ENCODE results near the gene ADAMTSL4.

Gene ADAMTSL4

DNA sequence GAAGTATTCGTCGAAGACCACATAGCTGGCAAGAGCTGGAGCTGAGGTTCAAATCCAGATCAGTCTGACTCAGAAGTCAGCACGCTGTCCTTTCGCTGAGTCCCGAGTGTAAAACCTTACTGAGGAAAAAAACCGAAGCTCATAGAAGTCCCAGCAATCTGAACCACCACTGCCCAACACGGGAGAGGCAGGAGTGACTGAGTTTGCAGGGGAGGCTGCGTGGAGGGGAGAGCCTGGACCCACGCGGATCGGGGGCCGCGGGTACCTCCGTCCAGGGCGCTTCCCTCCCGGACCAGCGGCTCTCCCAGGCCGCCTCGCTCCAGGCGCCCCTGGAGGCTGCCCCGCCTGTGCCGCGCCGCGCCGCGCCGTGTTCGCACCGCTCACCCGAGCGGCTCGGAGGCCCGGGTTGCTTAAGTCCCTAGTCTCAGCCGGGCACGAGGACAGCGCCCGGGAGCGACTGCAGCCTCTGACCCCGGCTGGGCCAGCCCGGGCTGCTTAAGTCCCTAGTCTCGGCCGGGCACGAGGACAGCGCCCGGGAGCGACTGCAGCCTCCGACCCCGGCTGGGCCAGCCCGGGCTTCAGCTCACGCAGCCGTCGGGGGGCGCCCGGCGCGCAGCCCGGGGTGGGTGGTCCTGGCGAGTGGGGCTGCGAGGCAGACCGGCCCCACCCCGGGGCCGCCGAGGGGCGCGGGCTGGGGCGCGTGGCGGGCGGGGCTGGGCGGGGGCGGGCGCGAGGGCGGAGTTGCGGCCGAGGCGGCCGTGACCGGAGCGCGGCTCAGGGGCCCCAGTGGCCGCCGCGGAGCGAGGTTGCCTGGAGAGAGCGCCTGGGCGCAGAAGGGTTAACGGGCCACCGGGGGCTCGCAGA is at the start of gene ADAMTSL4:
TSS of gene ADAMTSL4 (plus strand) at position 777 of the 864 bp plus-strand sequence. CDS start 2,881 bp downstream, outside the sequence.
- peak within 1 kb of the TSS; percentile 40 for H3K9ac ChIP-seq (ENCODE audit: low read length)
- TF ChIP-seq, protein P1, sequence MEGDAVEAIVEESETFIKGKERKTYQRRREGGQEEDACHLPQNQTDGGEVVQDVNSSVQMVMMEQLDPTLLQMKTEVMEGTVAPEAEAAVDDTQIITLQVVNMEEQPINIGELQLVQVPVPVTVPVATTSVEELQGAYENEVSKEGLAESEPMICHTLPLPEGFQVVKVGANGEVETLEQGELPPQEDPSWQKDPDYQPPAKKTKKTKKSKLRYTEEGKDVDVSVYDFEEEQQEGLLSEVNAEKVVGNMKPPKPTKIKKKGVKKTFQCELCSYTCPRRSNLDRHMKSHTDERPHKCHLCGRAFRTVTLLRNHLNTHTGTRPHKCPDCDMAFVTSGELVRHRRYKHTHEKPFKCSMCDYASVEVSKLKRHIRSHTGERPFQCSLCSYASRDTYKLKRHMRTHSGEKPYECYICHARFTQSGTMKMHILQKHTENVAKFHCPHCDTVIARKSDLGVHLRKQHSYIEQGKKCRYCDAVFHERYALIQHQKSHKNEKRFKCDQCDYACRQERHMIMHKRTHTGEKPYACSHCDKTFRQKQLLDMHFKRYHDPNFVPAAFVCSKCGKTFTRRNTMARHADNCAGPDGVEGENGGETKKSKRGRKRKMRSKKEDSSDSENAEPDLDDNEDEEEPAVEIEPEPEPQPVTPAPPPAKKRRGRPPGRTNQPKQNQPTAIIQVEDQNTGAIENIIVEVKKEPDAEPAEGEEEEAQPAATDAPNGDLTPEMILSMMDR (IDR thresholded peaks at IDR 0.05; ENCODE audit: insufficient read depth, low read length, poor library complexity, severe bottlenecking): no peak
- TF ChIP-seq EZH2phosphoT487 (conservative IDR thresholded peaks at IDR 0.05; ENCODE audit: low read length): no peak
- no peaks in the 10 kb centered on the region for H3K9me2 ChIP-seq (replicated peaks; ENCODE audit: insufficient read depth, low read length)
- peak within 1 kb of the TSS; percentile 50 for H3K4me2 ChIP-seq (ENCODE audit: low read depth, low read length, poor library complexity, severe bottlenecking)
- no peaks in the 10 kb centered on the region for H3K9me3 ChIP-seq (ENCODE audit: insufficient read depth, low read length)
- H3K4me3 ChIP-seq (ENCODE audit: insufficient read depth, low read length, poor library complexity, severe bottlenecking): peak within 1 kb of the TSS; percentile 49
- H4K20me1 ChIP-seq (ENCODE audit: low read depth, low read length): no peaks in the 10 kb centered on the region
- no peaks in the 10 kb centered on the region for H3K36me3 ChIP-seq (ENCODE audit: low read length)
- H2AFZ ChIP-seq (ENCODE audit: low read depth, low read length, severe bottlenecking): peak within 1 kb of the TSS; percentile 74
- H3K79me2 ChIP-seq (ENCODE audit: insufficient read depth, low read length): no peaks in the 10 kb centered on the region
- H3K27ac ChIP-seq (ENCODE audit: low read depth, low read length): no peak within 1 kb of the TSS
- H3F3A ChIP-seq (ENCODE audit: insufficient read depth): no peaks in the 10 kb centered on the region
- H3K27me3 ChIP-seq (ENCODE audit: low read length): no peaks in the 10 kb centered on the region

DNA sequence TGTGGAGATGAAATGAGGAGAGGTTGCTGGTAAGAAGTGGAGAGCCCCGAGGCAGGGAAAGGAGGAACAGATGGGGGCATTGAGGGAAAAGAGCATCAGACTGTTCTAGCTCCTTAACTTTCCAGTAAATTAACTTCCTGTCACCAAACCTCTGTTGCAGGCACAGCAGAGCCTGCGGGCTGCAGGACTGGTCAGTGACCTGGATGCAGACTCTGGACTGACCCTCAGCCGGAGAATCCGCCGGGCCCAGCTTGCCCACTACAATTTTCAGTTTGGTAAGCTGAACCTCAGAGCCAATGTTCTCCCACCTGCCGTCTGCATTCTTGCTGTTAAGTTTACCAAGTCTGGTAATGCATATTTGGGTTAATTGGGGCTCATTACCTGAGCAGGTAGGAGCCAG is 43.8 kb upstream of the ADAMTSL4 start:
- Histone ChIP-seq H3K4me2 (ENCODE audit: low read depth, low read length, poor library complexity, severe bottlenecking) (no peak overlapping the region), H3K36me3 (ENCODE audit: low read length) (no peaks in the 10 kb centered on the region), H3K9ac (ENCODE audit: low read length) (no peak overlapping the region), H3K27me3 (ENCODE audit: low read length) (no peaks in the 10 kb centered on the region), H3F3A (ENCODE audit: insufficient read depth) (no peaks in the 10 kb centered on the region), H3K27ac (ENCODE audit: low read depth, low read length) (no peak overlapping the region), H3K9me2 (replicated peaks; ENCODE audit: insufficient read depth, low read length) (no peaks in the 10 kb centered on the region), H3K4me3 (ENCODE audit: insufficient read depth, low read length, poor library complexity, severe bottlenecking) (no peak overlapping the region), H2AFZ (ENCODE audit: low read depth, low read length, severe bottlenecking) (no peak overlapping the region), H3K9me3 (ENCODE audit: insufficient read depth, low read length) (no peaks in the 10 kb centered on the region), H4K20me1 (ENCODE audit: low read depth, low read length) (no peaks in the 10 kb centered on the region), H3K79me2 (ENCODE audit: insufficient read depth, low read length) (no peaks in the 10 kb centered on the region)
- TF ChIP-seq, protein P1 (IDR thresholded peaks at IDR 0.05; ENCODE audit: insufficient read depth, low read length, poor library complexity, severe bottlenecking): no peak
- TF ChIP-seq EZH2phosphoT487 (conservative IDR thresholded peaks at IDR 0.05; ENCODE audit: low read length): no peak

DNA sequence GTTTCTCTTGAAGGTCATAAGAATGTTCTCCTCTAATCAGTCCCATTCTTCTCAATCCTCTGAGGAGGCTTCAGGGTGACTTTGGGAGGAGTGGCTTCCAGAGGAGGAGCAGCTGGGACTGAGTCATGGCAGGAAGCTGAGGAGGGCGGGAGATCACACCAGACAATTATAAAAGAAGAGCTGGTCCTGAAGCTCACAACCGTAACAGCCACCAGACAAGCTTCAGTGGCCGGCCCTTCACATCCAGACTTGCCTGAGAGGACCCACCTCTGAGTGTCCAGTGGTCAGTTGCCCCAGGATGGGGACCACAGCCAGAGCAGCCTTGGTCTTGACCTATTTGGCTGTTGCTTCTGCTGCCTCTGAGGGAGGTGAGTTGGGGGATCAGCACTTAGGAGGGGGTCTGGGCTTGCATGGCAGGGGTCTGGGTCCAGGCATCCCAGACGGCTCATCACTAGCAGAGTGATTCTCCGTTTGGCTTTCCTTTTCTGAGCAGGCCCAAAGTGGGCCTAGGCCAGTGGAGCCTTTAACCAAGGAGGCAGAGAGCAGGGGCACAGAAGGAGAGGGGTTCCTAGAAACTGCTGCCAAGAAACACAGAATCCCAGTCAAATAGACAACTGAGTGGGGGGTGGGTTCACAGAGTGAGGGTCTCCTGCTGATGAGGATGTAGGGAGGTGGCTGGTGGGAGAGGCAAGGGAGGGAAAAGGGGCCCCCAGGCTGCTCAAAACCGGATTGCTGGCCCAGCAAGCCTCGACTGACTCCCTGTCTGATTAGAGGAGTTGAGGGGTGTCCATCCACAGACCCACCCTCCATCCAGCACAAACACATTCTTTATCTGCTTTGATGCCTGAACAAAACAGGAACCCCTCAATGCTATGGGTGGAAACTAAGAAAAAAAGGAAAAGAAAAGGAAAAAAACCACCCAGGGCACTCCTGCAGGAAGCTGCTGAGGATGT is 41.0 kb upstream of the ADAMTSL4 start, which contains the start of gene ECM1:
TSS of gene ECM1 (plus strand) at position 198 of the 953 bp plus-strand sequence. CDS start at position 299, 101 bp downstream.
- TF ChIP-seq, protein P1 (IDR thresholded peaks at IDR 0.05; ENCODE audit: insufficient read depth, low read length, poor library complexity, severe bottlenecking): no peak
- TF ChIP-seq EZH2phosphoT487 (conservative IDR thresholded peaks at IDR 0.05; ENCODE audit: low read length): no peak
- Histone ChIP-seq H3F3A (ENCODE audit: insufficient read depth) (no peaks in the 10 kb centered on the region), H2AFZ (ENCODE audit: low read depth, low read length, severe bottlenecking) (no peak within 1 kb of the TSS), H3K9me3 (ENCODE audit: insufficient read depth, low read length) (no peaks in the 10 kb centered on the region), H4K20me1 (ENCODE audit: low read depth, low read length) (no peaks in the 10 kb centered on the region), H3K4me2 (ENCODE audit: low read depth, low read length, poor library complexity, severe bottlenecking) (no peak within 1 kb of the TSS), H3K27me3 (ENCODE audit: low read length) (no peaks in the 10 kb centered on the region), H3K36me3 (ENCODE audit: low read length) (no peaks in the 10 kb centered on the region), H3K4me3 (ENCODE audit: insufficient read depth, low read length, poor library complexity, severe bottlenecking) (no peak within 1 kb of the TSS), H3K9ac (ENCODE audit: low read length) (no peak within 1 kb of the TSS), H3K9me2 (replicated peaks; ENCODE audit: insufficient read depth, low read length) (no peaks in the 10 kb centered on the region), H3K27ac (ENCODE audit: low read depth, low read length) (no peak within 1 kb of the TSS), H3K79me2 (ENCODE audit: insufficient read depth, low read length) (no peaks in the 10 kb centered on the region)
